CD4-positive, alpha-beta T cell treated with Interleukin-4 for 4 hours (primary cell): Measurements from ENCODE around the gene CCDC148.
"Not testable (repeated sequence)": the region's sequence is repeated elsewhere in the genome, so short reads cannot be mapped to it uniquely, and the experiment has no call there.

ENCODE experiments used
- DNase-seq: peaks from one replicate; pipeline ENCODE4 v3.0.0-alpha.2; 2020

The CCDC148 gene

GRCh38 chr2:158413581-158413980 is 43.0 kb downstream of the CCDC148 start:
- DNase-seq = no peak

- no peak for DNase-seq
Observed at GRCh38 chr2:158412206-158412605, 44.3 kb downstream of the CCDC148 start.

GRCh38 chr2:158411748-158412147 is 44.8 kb downstream of the CCDC148 start:
- no peak for DNase-seq

GRCh38 chr2:158410132-158410531 is 46.4 kb downstream of the CCDC148 start:
- no peak for DNase-seq

GRCh38 chr2:158407031-158407430 is 49.5 kb downstream of the CCDC148 start:
- DNase-seq = no peak

- no peak for DNase-seq
Observed at GRCh38 chr2:158405341-158405740, 51.2 kb downstream of the CCDC148 start.

GRCh38 chr2:158403237-158403636 is 53.3 kb downstream of the CCDC148 start:
- no peak for DNase-seq

GRCh38 chr2:158402665-158403064 is 53.9 kb downstream of the CCDC148 start:
- DNase-seq = no peak

GRCh38 chr2:158395166-158395565 is 61.4 kb downstream of the CCDC148 start:
- no peak for DNase-seq

GRCh38 chr2:158394453-158394852 is 62.1 kb downstream of the CCDC148 start:
- DNase-seq = no peak

GRCh38 chr2:158393886-158394285 is 62.7 kb downstream of the CCDC148 start:
- DNase-seq = no peak

- no peak for DNase-seq
Observed at GRCh38 chr2:158392687-158393086, 63.9 kb downstream of the CCDC148 start.

GRCh38 chr2:158391876-158392275 is 64.7 kb downstream of the CCDC148 start:
- DNase-seq = peak; percentile 23

- no peak for DNase-seq
Observed at GRCh38 chr2:158391361-158391760, 65.2 kb downstream of the CCDC148 start.

- DNase-seq = no peak
Observed at GRCh38 chr2:158388159-158388558, 68.4 kb downstream of the CCDC148 start.

GRCh38 chr2:158385646-158386045 is 70.9 kb downstream of the CCDC148 start:
- no peak for DNase-seq

- no peak for DNase-seq
Observed at GRCh38 chr2:158381978-158382377, 74.6 kb downstream of the CCDC148 start.

- DNase-seq = no peak
Observed at GRCh38 chr2:158381205-158381604, 75.3 kb downstream of the CCDC148 start.

GRCh38 chr2:158380746-158381145 is 75.8 kb downstream of the CCDC148 start:
- no peak for DNase-seq

- DNase-seq = no peak
Observed at GRCh38 chr2:158378926-158379325, 77.6 kb downstream of the CCDC148 start.

- no peak for DNase-seq
Observed at GRCh38 chr2:158366342-158366741, 90.2 kb downstream of the CCDC148 start.

GRCh38 chr2:158359846-158360245 is 96.7 kb downstream of the CCDC148 start:
- no peak for DNase-seq

- no peak for DNase-seq
Observed at GRCh38 chr2:158357699-158358098, 98.9 kb downstream of the CCDC148 start.

- no peak for DNase-seq
Observed at GRCh38 chr2:158357122-158357521, 99.4 kb downstream of the CCDC148 start.

GRCh38 chr2:158351466-158351816 is 105.1 kb downstream of the CCDC148 start:
- not testable (repeated sequence) for DNase-seq
